Transverse colon (tissue), 4 donors: ENCODE measurements around the gene ACBD5. TPM values are rescaled to one million over a fixed set of nuclear protein-coding genes. Genes with fewer than 3 reads are reported as not detected.

Experiments
- DNase-seq: peaks from one replicate; pipeline ENCODE4 v3.0.0-alpha.2; 2019
- H3K27ac ChIP-seq, 4 donors: fragments of 200-600 bp; sonication (generic); 2 replicates each; pipeline ENCODE4 v1.5.1; 2016 to 2018; ENCODE audit warnings: inconsistent platforms in 4 of 4
- H3K27me3 ChIP-seq: fragments of 200-600 bp; sonication (generic); 2 replicates; pipeline ENCODE4 v1.5.1; 2017; ENCODE audit warnings: inconsistent platforms
- H3K36me3 ChIP-seq, 4 donors: fragments of 200-600 bp; sonication (generic); 2 replicates each; pipeline ENCODE4 v1.5.1; 2017 to 2019; ENCODE audit warnings: inconsistent platforms in 4 of 4
- H3K4me1 ChIP-seq, 4 donors: fragments of 200-600 bp; sonication (generic); 2 replicates each; pipeline ENCODE4 v1.5.1; 2017 to 2020; ENCODE audit warnings: inconsistent platforms in 4 of 4
- H3K4me3 ChIP-seq, 4 donors: fragments of 200-600 bp; sonication (generic); 1 replicate in 1 of 4; 2 replicates in 3 of 4; pipeline versions ENCODE4 v1.5.1 to v1.6.1; 2017 to 2019; ENCODE audit warnings: inconsistent platforms in 4 of 4
- H3K9me3 ChIP-seq, 2 donors: fragments of 200-600 bp; sonication (generic); 2 replicates each; pipeline ENCODE4 v1.5.1; 2017 to 2019; ENCODE audit warnings: inconsistent platforms in 2 of 2
- EP300 ChIP-seq: sonication (generic); formaldehyde crosslinking; IDR thresholded peaks from one replicate; pipeline ENCODE4 v1.6.1; 2017; ENCODE audit warnings: antibody characterized with exemption, low read depth
- POLR2A ChIP-seq: fragments of 450-650 bp; IDR thresholded peaks from one replicate; pipeline ENCODE4 v1.6.1; 2016; ENCODE audit warnings: antibody characterized with exemption, mild to moderate bottlenecking, moderate library complexity
- POLR2AphosphoS5 ChIP-seq, 3 donors: sonication (generic); formaldehyde crosslinking; IDR thresholded peaks; one replicate each; pipeline ENCODE4 v1.6.1; 2016; ENCODE audit warnings: antibody characterized with exemption in 3 of 3
- WGBS, 2 donors: methylation state at CpG; one replicate each; pipeline ENCODE4 v1.1.5; 2018; ENCODE audit warnings: low coverage in 1 of 2; 5-methylcytosine and 5-hydroxymethylcytosine counted together
- in situ Hi-C, 4 donors: fragments of 200-750 bp; cut with MboI; loops; one replicate each; pipeline versions ENCODE4 v1.15.0 to v1.15.1; 2017; ENCODE audit warnings: low sequenced_read_pairs in 3 of 4, low pct_ligation_motif_present in 1 of 4, low pct_unique_long_range_greater_than_20kb in 1 of 4
- intact Hi-C: fragments of 100-400 bp; cut with DNase I; formaldehyde crosslinking; loops from one replicate; pipeline ENCODE4 v1.15.1; 2023; ENCODE audit warnings: low total_unique reads
- total RNA-seq, 4 donors: library from RNA; depleted of rRNA; stranded (reverse); fragments of >200 nt; gene quantifications; one replicate each; pipeline ENCODE4 v1.1.0, GENCODE V29; 2016
- TF ChIP-seq, protein P1 (sequence below), 5 experiments: fragments of 200-600 bp in 3 of 5; fragments of 450-650 bp in 2 of 5; sonication (generic) in 3 of 5; IDR thresholded peaks; 1 replicate in 2 of 5; 2 replicates in 3 of 5; pipeline ENCODE4 v1.5.1; 2016 to 2017; ENCODE audit warnings: antibody characterized with exemption in 5 of 5, inconsistent platforms in 3 of 5, mild to moderate bottlenecking in 2 of 5, moderate library complexity in 1 of 5

Gene ACBD5
- total RNA-seq, 4 donors from 2014 or later: 8.2 to 42.6 (median 32.8) TPM

DNA sequence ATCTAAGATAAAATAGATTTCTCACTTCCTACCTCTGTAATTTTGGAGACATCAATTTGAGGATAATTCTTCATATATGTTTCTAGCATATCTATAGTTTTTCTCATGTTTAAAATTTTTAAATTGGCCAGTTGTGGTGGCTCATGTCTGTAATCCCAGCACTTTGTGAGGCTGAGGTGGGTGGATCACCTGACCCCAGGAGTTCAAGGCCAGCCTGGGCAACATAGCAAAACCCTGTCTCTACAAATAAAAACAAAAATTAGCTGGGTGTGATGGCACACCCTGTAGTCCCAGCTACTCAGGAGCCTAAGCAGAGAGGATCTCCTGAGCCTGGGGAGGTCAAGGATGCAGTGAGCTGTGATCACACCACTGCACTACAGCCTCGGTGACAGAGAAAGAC is 4.9 kb downstream of the ACBD5 start:
- WGBS, 2 donors: 73% methylated on average over 1 of the region's 1 CpG; no CpG with 5 or more reads in 1 of the 2 donors
- in situ Hi-C loops: loop anchor here in 1 of 4 donors (25.0 kb wide), 1 partner anchor 277 kb away; the partner anchor contains the start of gene RAB18

DNA sequence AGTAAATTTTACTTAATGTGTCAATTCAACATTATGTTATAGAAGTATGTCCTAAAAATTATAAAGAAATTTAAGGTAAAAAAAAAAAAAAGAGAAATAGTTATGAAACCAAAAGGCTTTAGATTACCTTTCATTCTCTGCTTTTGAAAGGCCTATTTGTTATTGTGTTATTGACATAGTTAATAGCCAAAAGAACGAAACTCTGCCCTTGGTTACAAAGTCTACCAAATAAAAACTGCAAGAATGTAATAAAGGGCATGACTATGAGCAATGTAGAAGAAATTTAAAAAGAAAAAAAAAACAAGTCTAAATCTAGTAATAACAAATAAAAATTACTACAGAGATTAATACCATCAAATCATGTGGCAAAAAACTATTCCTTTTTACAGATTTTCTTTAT is 10.6 kb downstream of the ACBD5 start:
- Histone ChIP-seq H3K27ac (no peak overlapping the region), H3K4me1 (peaks cover 0 to 6% (median 3%) of the 10 kb centered on the region in 4 donors), H3K4me3 (no peak overlapping the region), H3K36me3 (peaks cover 0 to 45% (median 6%) of the 10 kb centered on the region in 4 donors), H3K27me3 (no peaks in the 10 kb centered on the region), H3K9me3 (no peaks in the 10 kb centered on the region)
- TF ChIP-seq POLR2AphosphoS5 (IDR thresholded peaks at IDR 0.05) (no peak), EP300 (no peak), POLR2A (no peak)
- TF ChIP-seq, protein P1, sequence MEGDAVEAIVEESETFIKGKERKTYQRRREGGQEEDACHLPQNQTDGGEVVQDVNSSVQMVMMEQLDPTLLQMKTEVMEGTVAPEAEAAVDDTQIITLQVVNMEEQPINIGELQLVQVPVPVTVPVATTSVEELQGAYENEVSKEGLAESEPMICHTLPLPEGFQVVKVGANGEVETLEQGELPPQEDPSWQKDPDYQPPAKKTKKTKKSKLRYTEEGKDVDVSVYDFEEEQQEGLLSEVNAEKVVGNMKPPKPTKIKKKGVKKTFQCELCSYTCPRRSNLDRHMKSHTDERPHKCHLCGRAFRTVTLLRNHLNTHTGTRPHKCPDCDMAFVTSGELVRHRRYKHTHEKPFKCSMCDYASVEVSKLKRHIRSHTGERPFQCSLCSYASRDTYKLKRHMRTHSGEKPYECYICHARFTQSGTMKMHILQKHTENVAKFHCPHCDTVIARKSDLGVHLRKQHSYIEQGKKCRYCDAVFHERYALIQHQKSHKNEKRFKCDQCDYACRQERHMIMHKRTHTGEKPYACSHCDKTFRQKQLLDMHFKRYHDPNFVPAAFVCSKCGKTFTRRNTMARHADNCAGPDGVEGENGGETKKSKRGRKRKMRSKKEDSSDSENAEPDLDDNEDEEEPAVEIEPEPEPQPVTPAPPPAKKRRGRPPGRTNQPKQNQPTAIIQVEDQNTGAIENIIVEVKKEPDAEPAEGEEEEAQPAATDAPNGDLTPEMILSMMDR (IDR thresholded peaks at IDR 0.05): no peak
- in situ Hi-C loops: loop anchor here in 1 of 4 donors (25.0 kb wide), 1 partner anchor 282 kb away; the partner anchor contains the start of gene RAB18
- 35 to 75% methylated on average over 1 of the region's 1 CpG for WGBS, 2 donors
- DNase-seq: no peak
- intact Hi-C loops: no loop called here

More for the DNA sequence above, 4.9 kb downstream of the ACBD5 start:
- TF ChIP-seq, protein P1 (IDR thresholded peaks at IDR 0.05): no peak
- no peak for TF ChIP-seq POLR2A
- TF ChIP-seq POLR2AphosphoS5 (IDR thresholded peaks at IDR 0.05): no peak
- TF ChIP-seq EP300: no peak
- peaks cover 9 to 50% (median 28%) of the 10 kb centered on the region in 4 donors for H3K4me1 ChIP-seq
- peak overlapping the region in 2 of 4 donors; percentile 42 to 67 for H3K27ac ChIP-seq
- no peaks in the 10 kb centered on the region for H3K9me3 ChIP-seq
- H3K36me3 ChIP-seq: peaks cover 0 to 20% (median 3%) of the 10 kb centered on the region in 4 donors
- no peaks in the 10 kb centered on the region for H3K27me3 ChIP-seq
- H3K4me3 ChIP-seq: no peak overlapping the region
- DNase-seq: no peak
- intact Hi-C loops: no loop called here

DNA sequence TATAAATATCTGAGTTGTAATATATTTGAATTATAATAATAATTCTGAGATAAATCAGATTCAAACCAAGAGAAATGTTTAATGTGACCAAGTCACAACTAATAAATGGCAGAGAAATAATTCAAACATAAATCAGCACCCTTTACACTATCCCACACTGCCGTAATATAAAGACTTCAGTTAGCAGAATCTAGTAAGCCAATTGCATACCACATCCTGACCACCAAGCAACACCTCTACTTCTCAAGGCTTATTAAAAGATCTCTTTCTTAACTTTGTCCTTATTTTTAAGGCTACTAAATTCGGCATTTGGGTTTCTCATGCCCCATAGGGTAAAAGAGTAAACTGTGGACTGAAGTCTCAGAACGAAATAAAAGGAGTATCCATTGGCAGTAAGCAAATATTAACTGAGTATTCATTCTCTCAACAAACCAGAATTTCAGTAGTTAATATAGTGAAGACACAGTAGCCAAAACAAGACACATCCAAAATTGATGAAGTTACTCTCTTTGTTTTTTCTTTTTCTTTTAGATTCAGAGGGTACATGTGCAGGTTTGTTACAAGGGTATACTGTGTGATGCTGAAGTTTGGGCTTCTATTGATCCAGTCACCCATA is 14.8 kb downstream of the ACBD5 start:
- Histone ChIP-seq H3K9me3 (no peaks in the 10 kb centered on the region), H3K27me3 (no peaks in the 10 kb centered on the region), H3K36me3 (peaks cover 0 to 50% (median 11%) of the 10 kb centered on the region in 4 donors), H3K27ac (no peak overlapping the region), H3K4me3 (no peak overlapping the region), H3K4me1 (no peaks in the 10 kb centered on the region)
- WGBS, 2 donors: 44 to 54% methylated on average over 3 of the region's 3 CpGs
- no peak for DNase-seq
- intact Hi-C loops: no loop called here
- TF ChIP-seq POLR2A (no peak), EP300 (no peak), POLR2AphosphoS5 (IDR thresholded peaks at IDR 0.05) (no peak)
- TF ChIP-seq, protein P1 (IDR thresholded peaks at IDR 0.05): no peak
- in situ Hi-C loops: loop anchor here in 1 of 4 donors (10.0 to 25.0 kb wide), 2 partner anchors 139 to 287 kb away; partner anchors contain the start of gene RAB18

DNA sequence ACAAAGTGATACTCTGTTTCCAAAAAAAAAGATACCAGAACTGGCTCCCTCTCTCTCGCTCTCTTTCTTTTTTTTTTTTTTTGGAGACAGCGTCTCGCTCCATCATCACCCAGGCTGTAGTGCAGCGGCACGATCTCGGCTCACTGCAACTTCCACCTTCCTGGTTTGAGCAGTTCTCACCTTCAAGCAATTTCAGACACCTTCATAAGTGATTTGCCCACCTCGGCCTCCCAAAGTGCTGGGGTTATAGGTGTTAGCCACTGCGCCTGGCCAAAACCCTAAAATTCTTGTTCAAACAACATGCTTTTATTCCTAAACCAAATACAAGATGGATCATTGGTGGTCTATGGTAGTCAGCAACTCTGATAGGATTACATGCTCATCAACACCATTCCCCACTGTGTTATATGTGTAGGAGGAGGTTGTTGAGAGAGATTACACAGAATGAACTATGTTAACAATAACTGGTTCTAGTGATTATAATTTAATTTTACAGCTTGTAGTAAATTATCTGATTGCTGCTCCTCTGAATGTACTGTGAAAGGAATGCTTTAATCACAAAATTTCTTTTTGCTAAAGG is 15.5 kb downstream of the ACBD5 start:
- intact Hi-C loops: no loop called here
- Histone ChIP-seq H3K4me1 (no peaks in the 10 kb centered on the region), H3K27ac (no peak overlapping the region), H3K9me3 (no peaks in the 10 kb centered on the region), H3K27me3 (no peaks in the 10 kb centered on the region), H3K4me3 (no peak overlapping the region), H3K36me3 (peaks cover 0 to 50% (median 8%) of the 10 kb centered on the region in 4 donors)
- DNase-seq: no peak
- in situ Hi-C loops: loop anchor here in 1 of 4 donors (10.0 to 25.0 kb wide), 2 partner anchors 140 to 287 kb away; partner anchors contain the start of gene RAB18
- TF ChIP-seq POLR2AphosphoS5 (IDR thresholded peaks at IDR 0.05) (no peak), POLR2A (no peak), EP300 (no peak)
- TF ChIP-seq, protein P1 (IDR thresholded peaks at IDR 0.05): no peak
- 73% methylated on average over 8 of the region's 8 CpGs; no CpG with 5 or more reads in 1 of the 2 donors for WGBS, 2 donors
